ENCODE data around the gene SEPSECS.

SEPSECS gene

DNA sequence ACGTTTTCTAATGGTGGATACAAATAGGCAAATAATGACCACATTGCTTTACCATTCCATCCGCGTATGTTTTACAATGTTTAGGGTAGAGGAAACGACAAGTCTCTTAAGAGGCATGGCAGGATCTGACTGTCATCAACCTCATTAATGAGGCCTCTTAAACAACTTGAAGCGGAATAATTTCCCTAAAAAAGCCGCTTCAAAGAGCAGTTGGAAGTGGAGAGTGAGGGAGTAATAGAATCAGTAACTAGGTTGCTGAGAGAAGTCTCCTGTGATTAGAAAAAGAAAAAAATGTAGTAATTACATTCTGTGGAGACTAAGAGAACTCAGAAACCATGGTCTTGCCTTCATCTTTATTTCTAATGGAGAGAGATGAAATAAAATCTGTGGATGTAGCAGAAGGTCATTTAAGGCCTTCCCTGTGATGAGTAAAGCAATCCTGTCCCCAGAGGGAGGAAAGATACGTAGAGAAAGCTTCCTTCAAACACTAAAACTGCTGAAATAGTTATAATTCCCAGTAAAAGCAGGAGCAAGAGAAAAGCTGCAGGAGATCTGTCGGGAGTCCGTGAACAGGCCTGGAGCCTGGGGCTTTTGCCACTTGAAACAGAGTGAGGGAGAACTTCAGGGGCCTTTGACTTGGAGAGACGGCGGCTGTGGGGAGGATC lies 11.1 kb upstream of the SEPSECS start:
- DNase-seq (ENCODE audit: low read depth) = peak; percentile 80
- TF ChIP-seq, protein P1, sequence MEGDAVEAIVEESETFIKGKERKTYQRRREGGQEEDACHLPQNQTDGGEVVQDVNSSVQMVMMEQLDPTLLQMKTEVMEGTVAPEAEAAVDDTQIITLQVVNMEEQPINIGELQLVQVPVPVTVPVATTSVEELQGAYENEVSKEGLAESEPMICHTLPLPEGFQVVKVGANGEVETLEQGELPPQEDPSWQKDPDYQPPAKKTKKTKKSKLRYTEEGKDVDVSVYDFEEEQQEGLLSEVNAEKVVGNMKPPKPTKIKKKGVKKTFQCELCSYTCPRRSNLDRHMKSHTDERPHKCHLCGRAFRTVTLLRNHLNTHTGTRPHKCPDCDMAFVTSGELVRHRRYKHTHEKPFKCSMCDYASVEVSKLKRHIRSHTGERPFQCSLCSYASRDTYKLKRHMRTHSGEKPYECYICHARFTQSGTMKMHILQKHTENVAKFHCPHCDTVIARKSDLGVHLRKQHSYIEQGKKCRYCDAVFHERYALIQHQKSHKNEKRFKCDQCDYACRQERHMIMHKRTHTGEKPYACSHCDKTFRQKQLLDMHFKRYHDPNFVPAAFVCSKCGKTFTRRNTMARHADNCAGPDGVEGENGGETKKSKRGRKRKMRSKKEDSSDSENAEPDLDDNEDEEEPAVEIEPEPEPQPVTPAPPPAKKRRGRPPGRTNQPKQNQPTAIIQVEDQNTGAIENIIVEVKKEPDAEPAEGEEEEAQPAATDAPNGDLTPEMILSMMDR (conservative IDR thresholded peaks at IDR 0.05; ENCODE audit: control insufficient read depth, insufficient read depth, low read depth, low read length) = no peak
- no peak overlapping the region for H3K4me3 ChIP-seq (ENCODE audit: control insufficient read depth, low read depth, low read length)

DNA sequence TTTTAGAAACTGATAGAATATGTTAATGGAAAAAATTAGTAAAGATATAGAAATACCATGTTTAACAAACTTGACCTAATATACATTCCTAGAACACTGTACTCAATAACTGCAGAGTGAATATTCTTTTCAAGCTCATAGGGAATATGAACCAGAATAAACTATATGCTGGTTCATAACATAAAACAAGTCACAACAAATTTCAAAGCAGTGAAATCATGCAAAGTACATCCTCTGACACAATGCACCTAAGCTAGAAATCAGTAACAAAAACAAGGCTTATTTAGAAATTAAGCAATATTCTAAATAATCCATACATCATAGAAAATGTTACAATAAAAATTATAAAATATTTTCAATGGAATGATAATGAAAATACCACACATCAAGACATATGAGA lies 9.2 kb upstream of the SEPSECS start:
- TF ChIP-seq, protein P1 (conservative IDR thresholded peaks at IDR 0.05; ENCODE audit: control insufficient read depth, insufficient read depth, low read depth, low read length) = no peak
- no peak for DNase-seq (ENCODE audit: low read depth)
- H3K4me3 ChIP-seq (ENCODE audit: control insufficient read depth, low read depth, low read length) = no peak overlapping the region

DNA sequence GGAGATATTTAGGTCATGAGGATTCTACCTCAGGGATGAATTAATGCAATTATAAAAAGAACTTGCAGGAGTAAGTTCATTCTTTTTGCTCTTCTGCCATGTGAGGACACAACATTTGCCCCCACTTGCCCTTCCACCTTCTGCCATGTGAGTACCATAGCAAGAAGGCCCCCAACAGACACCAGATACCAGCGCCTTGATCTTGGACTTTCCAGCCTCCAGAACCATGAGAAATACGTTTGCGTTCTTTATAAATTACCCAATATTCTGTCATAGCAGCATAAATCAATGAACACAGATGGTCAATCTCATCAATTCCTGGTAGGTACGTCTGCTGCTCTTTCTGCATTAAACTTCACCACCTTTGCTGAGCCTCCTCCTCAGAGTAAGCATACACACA lies 5.7 kb upstream of the SEPSECS start:
- no peak overlapping the region for H3K4me3 ChIP-seq (ENCODE audit: control insufficient read depth, low read depth, low read length)
- TF ChIP-seq, protein P1 (conservative IDR thresholded peaks at IDR 0.05; ENCODE audit: control insufficient read depth, insufficient read depth, low read depth, low read length) = no peak
- no peak for DNase-seq (ENCODE audit: low read depth)

DNA sequence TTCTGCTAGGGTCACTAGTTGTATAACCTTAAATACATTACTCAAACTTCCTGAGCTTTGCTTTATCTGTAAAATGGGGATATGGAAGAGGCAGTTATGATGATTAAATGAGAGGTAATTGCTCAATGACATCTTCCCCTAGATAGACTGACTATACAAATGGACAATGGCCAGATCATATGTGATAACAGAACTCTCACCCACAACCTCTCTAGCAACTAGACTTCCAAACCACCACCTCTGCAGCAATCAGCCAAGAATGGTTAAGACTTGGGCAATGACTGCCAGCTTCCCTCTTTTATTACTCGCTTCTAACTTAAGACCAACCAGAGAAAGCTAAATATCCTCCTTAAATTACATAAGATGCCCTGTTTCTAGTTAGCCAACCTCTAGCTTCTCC lies 2.9 kb upstream of the SEPSECS start:
- no peak overlapping the region for H3K4me3 ChIP-seq (ENCODE audit: control insufficient read depth, low read depth, low read length)
- TF ChIP-seq, protein P1 (conservative IDR thresholded peaks at IDR 0.05; ENCODE audit: control insufficient read depth, insufficient read depth, low read depth, low read length) = no peak
- no peak for DNase-seq (ENCODE audit: low read depth)

DNA sequence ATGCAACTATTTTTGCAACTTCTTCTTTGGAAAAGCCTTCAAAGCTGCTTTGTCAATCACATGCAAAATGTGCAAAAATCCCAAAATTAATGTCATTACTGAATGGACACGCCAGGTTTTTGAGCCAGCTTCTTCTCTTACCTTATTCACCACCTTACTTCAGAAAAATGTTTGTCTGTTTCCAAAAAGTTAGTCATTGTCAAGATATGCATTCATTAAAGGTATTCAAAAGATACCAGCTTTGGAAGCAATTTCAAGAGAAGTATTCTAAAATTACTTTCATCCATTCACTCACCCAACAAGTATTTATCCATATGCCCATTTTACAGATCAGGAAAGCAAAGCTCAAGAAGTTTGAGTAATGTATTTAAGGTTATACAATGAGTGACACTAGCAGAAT lies 2.3 kb upstream of the SEPSECS start:
- H3K4me3 ChIP-seq (ENCODE audit: control insufficient read depth, low read depth, low read length) = no peak overlapping the region
- TF ChIP-seq, protein P1 (conservative IDR thresholded peaks at IDR 0.05; ENCODE audit: control insufficient read depth, insufficient read depth, low read depth, low read length) = no peak

DNA sequence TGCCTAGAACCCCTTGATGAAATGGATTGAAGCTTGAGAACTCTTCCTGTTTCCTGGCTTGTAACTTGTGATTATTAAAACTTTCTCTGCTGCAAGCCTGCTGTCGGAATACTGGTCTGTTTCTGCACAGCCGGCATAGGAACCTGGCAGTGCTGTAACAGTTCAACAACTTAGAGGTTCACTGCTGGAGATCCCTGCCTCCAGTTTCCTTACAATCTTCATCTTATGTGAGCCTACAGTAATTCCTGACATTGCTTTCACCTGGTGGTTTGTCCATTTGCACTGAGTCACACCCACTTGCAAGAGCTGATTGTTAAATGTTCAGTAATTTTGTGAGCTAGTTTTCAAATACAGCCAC lies 1.3 kb upstream of the SEPSECS start:
- H3K4me3 ChIP-seq (ENCODE audit: control insufficient read depth, low read depth, low read length) = peak overlapping the region; percentile 91
- TF ChIP-seq, protein P1 (conservative IDR thresholded peaks at IDR 0.05; ENCODE audit: control insufficient read depth, insufficient read depth, low read depth, low read length) = no peak
- DNase-seq (ENCODE audit: low read depth) = no peak

More for the DNA sequence above, 2.3 kb upstream of the SEPSECS start:
- no peak for DNase-seq (ENCODE audit: low read depth)

Measured in fibroblast of mammary gland (primary cell).